ENCODE data around the gene HSPA4L.
A peak's percentile ranks its signal among the peaks of the same experiment; 100 is the strongest.

The HSPA4L gene

GRCh38 chr4:127771535-127772275 lies 10.4 kb upstream of the HSPA4L start:
- H3K36me3 ChIP-seq (ENCODE audit: insufficient read depth, low read length) = no peaks in the 10 kb centered on the region
- WGBS = 92% methylated on average over 2 of the region's 4 CpGs
- no peak overlapping the region for H3K27ac ChIP-seq (ENCODE audit: low read depth, low read length)
- no peaks in the 10 kb centered on the region for H3K27me3 ChIP-seq (ENCODE audit: insufficient read depth, low read length)
- H3K4me3 ChIP-seq (ENCODE audit: low read length) = no peak overlapping the region
- H3K9me3 ChIP-seq (ENCODE audit: insufficient read depth, low read depth, low read length) = no peaks in the 10 kb centered on the region
- H3K9ac ChIP-seq (ENCODE audit: low read depth, low read length) = no peak overlapping the region
- peaks cover 3% of the 10 kb centered on the region; the same call in 1 of the 2 replicates for H3K4me1 ChIP-seq (ENCODE audit: insufficient read depth, low read length)

GRCh38 chr4:127772769-127773671 lies 9.1 kb upstream of the HSPA4L start:
- Histone ChIP-seq H3K27me3 (ENCODE audit: insufficient read depth, low read length) (no peaks in the 10 kb centered on the region), H3K36me3 (ENCODE audit: insufficient read depth, low read length) (no peaks in the 10 kb centered on the region), H3K4me3 (ENCODE audit: low read length) (no peak overlapping the region), H3K9me3 (ENCODE audit: insufficient read depth, low read depth, low read length) (no peaks in the 10 kb centered on the region), H3K27ac (ENCODE audit: low read depth, low read length) (no peak overlapping the region), H3K9ac (ENCODE audit: low read depth, low read length) (no peak overlapping the region), H3K4me1 (ENCODE audit: insufficient read depth, low read length) (peaks cover 7% of the 10 kb centered on the region; the same call in 1 of the 2 replicates)
- WGBS = 95% methylated on average over 9 of the region's 10 CpGs

- Histone ChIP-seq H3K27ac (ENCODE audit: low read depth, low read length) (no peak overlapping the region), H3K4me1 (ENCODE audit: insufficient read depth, low read length) (peaks cover 7% of the 10 kb centered on the region; the same call in 1 of the 2 replicates), H3K9me3 (ENCODE audit: insufficient read depth, low read depth, low read length) (no peaks in the 10 kb centered on the region), H3K9ac (ENCODE audit: low read depth, low read length) (no peak overlapping the region), H3K27me3 (ENCODE audit: insufficient read depth, low read length) (peaks cover 9% of the 10 kb centered on the region), H3K4me3 (ENCODE audit: low read length) (no peak overlapping the region), H3K36me3 (ENCODE audit: insufficient read depth, low read length) (no peaks in the 10 kb centered on the region)
- WGBS = 92% methylated on average over 4 of the region's 4 CpGs
Observed at GRCh38 chr4:127775843-127776242, 6.3 kb upstream of the HSPA4L start.

GRCh38 chr4:127776620-127777019 lies 5.5 kb upstream of the HSPA4L start:
- H3K27me3 ChIP-seq (ENCODE audit: insufficient read depth, low read length) = peaks cover 17% of the 10 kb centered on the region
- H3K27ac ChIP-seq (ENCODE audit: low read depth, low read length) = no peak overlapping the region
- WGBS = 94% methylated on average over 2 of the region's 2 CpGs
- peaks cover 7% of the 10 kb centered on the region; the same call in 1 of the 2 replicates for H3K4me1 ChIP-seq (ENCODE audit: insufficient read depth, low read length)
- no peak overlapping the region for H3K4me3 ChIP-seq (ENCODE audit: low read length)
- H3K9me3 ChIP-seq (ENCODE audit: insufficient read depth, low read depth, low read length) = no peaks in the 10 kb centered on the region
- no peak overlapping the region for H3K9ac ChIP-seq (ENCODE audit: low read depth, low read length)
- H3K36me3 ChIP-seq (ENCODE audit: insufficient read depth, low read length) = no peaks in the 10 kb centered on the region

GRCh38 chr4:127777487-127777886 lies 4.6 kb upstream of the HSPA4L start:
- Histone ChIP-seq H3K36me3 (ENCODE audit: insufficient read depth, low read length) (no peaks in the 10 kb centered on the region), H3K4me3 (ENCODE audit: low read length) (no peak overlapping the region), H3K27ac (ENCODE audit: low read depth, low read length) (no peak overlapping the region), H3K4me1 (ENCODE audit: insufficient read depth, low read length) (peaks cover 7% of the 10 kb centered on the region; the same call in 1 of the 2 replicates), H3K9ac (ENCODE audit: low read depth, low read length) (no peak overlapping the region), H3K9me3 (ENCODE audit: insufficient read depth, low read depth, low read length) (no peaks in the 10 kb centered on the region), H3K27me3 (ENCODE audit: insufficient read depth, low read length) (peaks cover 24% of the 10 kb centered on the region)
- WGBS = 86% methylated on average over 3 of the region's 3 CpGs

- no peak overlapping the region for H3K27ac ChIP-seq (ENCODE audit: low read depth, low read length)
- peaks cover 30% of the 10 kb centered on the region for H3K27me3 ChIP-seq (ENCODE audit: insufficient read depth, low read length)
- H3K9me3 ChIP-seq (ENCODE audit: insufficient read depth, low read depth, low read length) = no peaks in the 10 kb centered on the region
- H3K4me3 ChIP-seq (ENCODE audit: low read length) = no peak overlapping the region
- WGBS = 80% methylated on average over 1 of the region's 2 CpGs
- H3K4me1 ChIP-seq (ENCODE audit: insufficient read depth, low read length) = peaks cover 7% of the 10 kb centered on the region; the same call in 1 of the 2 replicates
- H3K36me3 ChIP-seq (ENCODE audit: insufficient read depth, low read length) = no peaks in the 10 kb centered on the region
- H3K9ac ChIP-seq (ENCODE audit: low read depth, low read length) = no peak overlapping the region
Observed at GRCh38 chr4:127778102-127778501, 4.0 kb upstream of the HSPA4L start.

GRCh38 chr4:127780598-127780997 lies 1.5 kb upstream of the HSPA4L start:
- peaks cover 7% of the 10 kb centered on the region for H3K4me1 ChIP-seq (ENCODE audit: insufficient read depth, low read length)
- H3K27ac ChIP-seq (ENCODE audit: low read depth, low read length) = no peak overlapping the region
- H3K9ac ChIP-seq (ENCODE audit: low read depth, low read length) = no peak overlapping the region
- no peak overlapping the region for H3K4me3 ChIP-seq (ENCODE audit: low read length)
- WGBS = 95% methylated on average over 12 of the region's 12 CpGs
- no peaks in the 10 kb centered on the region for H3K36me3 ChIP-seq (ENCODE audit: insufficient read depth, low read length)
- peaks cover 50% of the 10 kb centered on the region for H3K27me3 ChIP-seq (ENCODE audit: insufficient read depth, low read length)
- H3K9me3 ChIP-seq (ENCODE audit: insufficient read depth, low read depth, low read length) = no peaks in the 10 kb centered on the region

GRCh38 chr4:127781300-127782024 lies 660 bp upstream of the HSPA4L start:
- Histone ChIP-seq H3K9me3 (ENCODE audit: insufficient read depth, low read depth, low read length) (no peaks in the 10 kb centered on the region), H3K4me3 (ENCODE audit: low read length) (peak overlapping the region; percentile 68), H3K27me3 (ENCODE audit: insufficient read depth, low read length) (peaks cover 50% of the 10 kb centered on the region), H3K27ac (ENCODE audit: low read depth, low read length) (no peak overlapping the region; the same call in 1 of the 2 replicates), H3K4me1 (ENCODE audit: insufficient read depth, low read length) (peaks cover 7% of the 10 kb centered on the region), H3K9ac (ENCODE audit: low read depth, low read length) (peak overlapping the region; percentile 83), H3K36me3 (ENCODE audit: insufficient read depth, low read length) (no peaks in the 10 kb centered on the region)
- WGBS = 39% methylated on average over 43 of the region's 43 CpGs

GRCh38 chr4:127782025-127782274 lies 172 bp upstream of the HSPA4L start:
- H3K9me3 ChIP-seq (ENCODE audit: insufficient read depth, low read depth, low read length) = no peaks in the 10 kb centered on the region
- peaks cover 2% of the 10 kb centered on the region for H3K4me1 ChIP-seq (ENCODE audit: insufficient read depth, low read length)
- no peak overlapping the region; the same call in 1 of the 2 replicates for H3K27ac ChIP-seq (ENCODE audit: low read depth, low read length)
- H3K9ac ChIP-seq (ENCODE audit: low read depth, low read length) = peak overlapping the region; percentile 83
- H3K36me3 ChIP-seq (ENCODE audit: insufficient read depth, low read length) = no peaks in the 10 kb centered on the region
- H3K4me3 ChIP-seq (ENCODE audit: low read length) = peak overlapping the region; percentile 68
- WGBS = under 1% methylated on average over 30 of the region's 30 CpGs
- H3K27me3 ChIP-seq (ENCODE audit: insufficient read depth, low read length) = peaks cover 50% of the 10 kb centered on the region

GRCh38 chr4:127783026-127783769 lies 1.1 kb downstream of the HSPA4L start:
- H3K36me3 ChIP-seq (ENCODE audit: insufficient read depth, low read length) = no peaks in the 10 kb centered on the region
- H3K27me3 ChIP-seq (ENCODE audit: insufficient read depth, low read length) = peaks cover 50% of the 10 kb centered on the region
- peak overlapping the region; percentile 57 for H3K9ac ChIP-seq (ENCODE audit: low read depth, low read length)
- H3K9me3 ChIP-seq (ENCODE audit: insufficient read depth, low read depth, low read length) = no peaks in the 10 kb centered on the region
- no peak overlapping the region for H3K27ac ChIP-seq (ENCODE audit: low read depth, low read length)
- no peaks in the 10 kb centered on the region; the same call in 1 of the 2 replicates for H3K4me1 ChIP-seq (ENCODE audit: insufficient read depth, low read length)
- peak overlapping the region; percentile 68 for H3K4me3 ChIP-seq (ENCODE audit: low read length)
- 19% methylated on average over 24 of the region's 25 CpGs for WGBS
